Mammary epithelial cell (primary cell): Measurements from ENCODE around the gene RGS6.

Source experiments
- CTCF ChIP-seq, 2 donors: IDR thresholded peaks in 1 of 2; conservative IDR thresholded peaks in 1 of 2; 2 replicates each; pipeline ENCODE4 v1.5.1; 2011 to 2012; ENCODE audit warnings: inconsistent platforms in 2 of 2, low read length in 2 of 2, mild to moderate bottlenecking in 2 of 2, control low read depth in 1 of 2, low read depth in 1 of 2; ENCODE audit not compliant: insufficient read depth in 1 of 2; ENCODE audit errors: extremely low read depth in 1 of 2
- EZH2 ChIP-seq: IDR thresholded peaks from 2 replicates; pipeline ENCODE4 v1.6.1; 2012; ENCODE audit warnings: low read length, inconsistent platforms, borderline replicate concordance

GRCh38 chr14:72377016-72377415 lies 444.8 kb downstream of the RGS6 start:
- TF ChIP-seq CTCF (conservative IDR thresholded peaks at IDR 0.05 in 1 of 2, IDR thresholded peaks at IDR 0.05 in 1 of 2; ENCODE audit: extremely low read depth in 1 of 2, insufficient read depth in 1 of 2, low read depth in 1 of 2, low read length in 2 of 2) (no peak), EZH2 (no peak)
